AG09309 (cell line): ENCODE measurements around the gene GLIS1.

Experiments used
- DNase-seq: peaks from one replicate; pipeline ENCODE4 v3.0.0-alpha.2; 2010; ENCODE audit warnings: low read depth
- H3K4me3 ChIP-seq: 2 replicates; pipeline ENCODE4 v1.5.1; 2011; ENCODE audit warnings: mild to moderate bottlenecking, low read depth, low read length, moderate library complexity; ENCODE audit not compliant: control insufficient read depth
- CTCF ChIP-seq: IDR thresholded peaks from 2 replicates; pipeline ENCODE4 v1.5.1; 2011; ENCODE audit warnings: mild to moderate bottlenecking, low read depth, low read length, inconsistent platforms; ENCODE audit not compliant: insufficient read depth, control insufficient read depth; ENCODE audit errors: missing control alignments

GLIS1 gene

GRCh38 chr1:53543778-53544695 is 194.9 kb downstream of the GLIS1 start:
- TF ChIP-seq CTCF: no peak
- no peak for DNase-seq
- no peak overlapping the region for H3K4me3 ChIP-seq

GRCh38 chr1:53543130-53543777 is 195.7 kb downstream of the GLIS1 start:
- no peak for TF ChIP-seq CTCF
- no peak for DNase-seq

GRCh38 chr1:53542551-53542950 is 196.4 kb downstream of the GLIS1 start:
- H3K4me3 ChIP-seq: no peak overlapping the region
- TF ChIP-seq CTCF: no peak
- DNase-seq: no peak

More at GRCh38 chr1:53543130-53543777, 195.7 kb downstream of the GLIS1 start:
- H3K4me3 ChIP-seq: no peak overlapping the region

- TF ChIP-seq CTCF: peak; percentile 59
- H3K4me3 ChIP-seq: no peak overlapping the region
- DNase-seq: peak; percentile 87
Observed at GRCh38 chr1:53541761-53542550, 197.0 kb downstream of the GLIS1 start.

- TF ChIP-seq CTCF: no peak
- no peak overlapping the region for H3K4me3 ChIP-seq
- no peak for DNase-seq
Observed at GRCh38 chr1:53541263-53541625, 197.7 kb downstream of the GLIS1 start.

GRCh38 chr1:53540604-53541262 is 198.2 kb downstream of the GLIS1 start:
- H3K4me3 ChIP-seq: no peak overlapping the region
- no peak for DNase-seq
- TF ChIP-seq CTCF: no peak
